ENCODE results near the gene CLDN5. TPM values are rescaled to one million over a fixed set of nuclear protein-coding genes. Genes with fewer than 3 reads are reported as not detected.

CLDN5 gene
- total RNA-seq (not detected), polyA plus RNA-seq (under 1 TPM in 2 of 3 donors, not detected in 1; 0.11 to 0.22 TPM), total RNA-seq (0 reads per million in 6 experiments)

GRCh38 chr22:19524170-19525115, at the start of gene CLDN5:
Gene CLDN5, minus strand, starts transcription at chr22:19524410. Its CDS starts 155 bp downstream, at chr22:19524255.
- DNase-seq (peak in 1 of 10 donors; percentile 9), ATAC-seq (peak; percentile 41 to 50)
- Mint-ChIP-seq H3K4me1 (peaks cover 3 to 18% (median 9%) of the 10 kb centered on the region in 4 donors), H3K9me3 (no peaks in the 10 kb centered on the region), H3K4me3 (peak within 1 kb of the TSS; percentile 57 to 84 (median 69)), H3K27ac (peak within 1 kb of the TSS in 2 of 10 donors; percentile 50 to 61), H3K36me3 (no peaks in the 10 kb centered on the region), H3K27me3 (peaks cover 0 to 36% (median 26%) of the 10 kb centered on the region in 5 donors)
- POLR2A ChIA-PET, result no interaction called here

GRCh38 chr22:19571995-19572394, 47.8 kb upstream of the CLDN5 start:
- Mint-ChIP-seq H3K4me3 (no peak overlapping the region), H3K27me3 (no peaks in the 10 kb centered on the region), H3K9me3 (no peaks in the 10 kb centered on the region), H3K27ac (peak overlapping the region in 2 of 10 donors; percentile 5 to 75), H3K36me3 (no peaks in the 10 kb centered on the region), H3K4me1 (peaks cover 3 to 9% (median 4%) of the 10 kb centered on the region in 4 donors)
- ATAC-seq (no peak), DNase-seq (no peak)
- POLR2A ChIA-PET, result no interaction called here

GRCh38 chr22:19571207-19571795, 47.1 kb upstream of the CLDN5 start:
- ATAC-seq (no peak), DNase-seq (no peak)
- H3K9me3 Mint-ChIP-seq, result no peaks in the 10 kb centered on the region
- peaks cover 0 to 9% (median 0%) of the 10 kb centered on the region in 4 donors for H3K4me1 Mint-ChIP-seq
- no peaks in the 10 kb centered on the region for H3K36me3 Mint-ChIP-seq
- H3K27ac Mint-ChIP-seq, result peak overlapping the region in 3 of 10 donors; percentile 38 to 84 (median 75)
- no peak overlapping the region for H3K4me3 Mint-ChIP-seq
- no peaks in the 10 kb centered on the region for H3K27me3 Mint-ChIP-seq
- POLR2A ChIA-PET, result no interaction called here

- Mint-ChIP-seq H3K4me3 (no peak overlapping the region), H3K4me1 (peaks cover 0 to 10% (median 0%) of the 10 kb centered on the region in 4 donors), H3K9me3 (no peaks in the 10 kb centered on the region), H3K27me3 (no peaks in the 10 kb centered on the region), H3K27ac (peak overlapping the region in 1 of 10 donors; percentile 10), H3K36me3 (no peaks in the 10 kb centered on the region)
- ATAC-seq, result no peak
- no peak for DNase-seq
- POLR2A ChIA-PET, result no interaction called here
Measured at GRCh38 chr22:19569976-19570375, 45.8 kb upstream of the CLDN5 start.

- no peak for DNase-seq
- H3K27me3 Mint-ChIP-seq, result no peaks in the 10 kb centered on the region
- H3K4me3 Mint-ChIP-seq, result no peak overlapping the region
- POLR2A ChIA-PET, result no interaction called here
- no peaks in the 10 kb centered on the region for H3K36me3 Mint-ChIP-seq
- no peak for ATAC-seq
- peaks cover 0 to 10% (median 0%) of the 10 kb centered on the region in 4 donors for H3K4me1 Mint-ChIP-seq
- peak overlapping the region in 1 of 10 donors; percentile 52 for H3K27ac Mint-ChIP-seq
- no peaks in the 10 kb centered on the region for H3K9me3 Mint-ChIP-seq
Measured at GRCh38 chr22:19569276-19569640, 45.0 kb upstream of the CLDN5 start.

GRCh38 chr22:19568337-19569275, 44.4 kb upstream of the CLDN5 start:
- no peaks in the 10 kb centered on the region for H3K9me3 Mint-ChIP-seq
- DNase-seq (no peak), ATAC-seq (no peak)
- no peaks in the 10 kb centered on the region for H3K36me3 Mint-ChIP-seq
- H3K27me3 Mint-ChIP-seq, result no peaks in the 10 kb centered on the region
- no peak overlapping the region for H3K4me3 Mint-ChIP-seq
- peak overlapping the region in 4 of 10 donors; percentile 1 to 77 (median 41) for H3K27ac Mint-ChIP-seq
- H3K4me1 Mint-ChIP-seq, result peaks cover 0 to 8% (median 0%) of the 10 kb centered on the region in 4 donors
- POLR2A ChIA-PET, result no interaction called here

GRCh38 chr22:19567157-19568009, 43.2 kb upstream of the CLDN5 start:
- no peak for ATAC-seq
- Mint-ChIP-seq H3K9me3 (no peaks in the 10 kb centered on the region), H3K27me3 (no peaks in the 10 kb centered on the region), H3K4me1 (peaks cover 0 to 8% (median 0%) of the 10 kb centered on the region in 4 donors), H3K4me3 (no peak overlapping the region), H3K36me3 (no peaks in the 10 kb centered on the region), H3K27ac (peak overlapping the region in 2 of 10 donors; percentile 30 to 79)
- POLR2A ChIA-PET, result no interaction called here
- no peak for DNase-seq

GRCh38 chr22:19566279-19567156, 42.3 kb upstream of the CLDN5 start:
- ATAC-seq (no peak), DNase-seq (no peak)
- no peak overlapping the region for H3K4me3 Mint-ChIP-seq
- POLR2A ChIA-PET, result no interaction called here
- no peaks in the 10 kb centered on the region for H3K27me3 Mint-ChIP-seq
- H3K27ac Mint-ChIP-seq, result no peak overlapping the region
- no peaks in the 10 kb centered on the region for H3K36me3 Mint-ChIP-seq
- H3K4me1 Mint-ChIP-seq, result peaks cover 0 to 8% (median 0%) of the 10 kb centered on the region in 4 donors
- no peaks in the 10 kb centered on the region for H3K9me3 Mint-ChIP-seq

GRCh38 chr22:19565382-19566278, 41.4 kb upstream of the CLDN5 start:
- Mint-ChIP-seq H3K27ac (no peak overlapping the region), H3K9me3 (no peaks in the 10 kb centered on the region), H3K27me3 (no peaks in the 10 kb centered on the region), H3K4me1 (peaks cover 0 to 10% (median 0%) of the 10 kb centered on the region in 4 donors), H3K4me3 (no peak overlapping the region), H3K36me3 (no peaks in the 10 kb centered on the region)
- DNase-seq (no peak), ATAC-seq (no peak)
- POLR2A ChIA-PET, result interaction anchor here (1.0 kb wide), 1 partner anchor 21 kb away, joined by 3 read pairs; no protein-coding TSS in a partner anchor

GRCh38 chr22:19559956-19560355, 35.7 kb upstream of the CLDN5 start:
- DNase-seq (no peak), ATAC-seq (no peak)
- no peak overlapping the region for H3K27ac Mint-ChIP-seq
- H3K4me3 Mint-ChIP-seq, result no peak overlapping the region
- H3K9me3 Mint-ChIP-seq, result no peaks in the 10 kb centered on the region
- H3K27me3 Mint-ChIP-seq, result no peaks in the 10 kb centered on the region
- POLR2A ChIA-PET, result interaction anchor here (0.7 kb wide), 1 partner anchor 59 kb away, joined by 3 read pairs; no protein-coding TSS in a partner anchor
- H3K36me3 Mint-ChIP-seq, result no peaks in the 10 kb centered on the region
- H3K4me1 Mint-ChIP-seq, result peaks cover 0 to 3% (median 0%) of the 10 kb centered on the region in 4 donors

Measured in naive thymus-derived CD8-positive, alpha-beta T cell (primary cell).